Gastroesophageal sphincter (tissue), 4 donors: ENCODE measurements around the gene SEMA5B. TPM values are rescaled to one million over a fixed set of nuclear protein-coding genes. Genes with fewer than 3 reads are reported as not detected.

Source experiments
- ATAC-seq: fragments of 150-250 bp; one replicate; pipeline ENCODE4 v1.9.1; 2016; ENCODE audit warnings: mild to moderate bottlenecking, moderate library complexity
- H3K27ac ChIP-seq, 4 donors: fragments of 200-600 bp; sonication (generic) in 3 of 4; 1 replicate in 3 of 4; 2 replicates in 1 of 4; pipeline ENCODE4 v1.5.1; 2016 to 2019
- H3K27me3 ChIP-seq: fragments of 200-600 bp; sonication (generic); one replicate; pipeline ENCODE4 v1.5.1; 2019
- H3K36me3 ChIP-seq, 2 donors: fragments of 200-600 bp; sonication (generic); one replicate each; pipeline ENCODE4 v1.5.1; 2019; ENCODE audit warnings: control low read depth in 1 of 2
- H3K4me1 ChIP-seq, 3 donors: fragments of 200-600 bp; sonication (generic); 1 replicate in 2 of 3; 2 replicates in 1 of 3; pipeline ENCODE4 v1.5.1; 2016 to 2019; ENCODE audit warnings: control low read depth in 2 of 3
- H3K4me3 ChIP-seq, 2 donors: fragments of 200-600 bp; sonication (generic); one replicate each; pipeline ENCODE4 v1.5.1; 2019; ENCODE audit warnings: mild to moderate bottlenecking in 1 of 2, moderate library complexity in 1 of 2
- H3K9me3 ChIP-seq, 3 donors: fragments of 200-600 bp; sonication (generic); one replicate each; pipeline ENCODE4 v1.5.1; 2017 to 2019; ENCODE audit warnings: control low read depth in 2 of 3
- EP300 ChIP-seq: sonication (generic); formaldehyde crosslinking; IDR thresholded peaks from one replicate; pipeline ENCODE4 v1.6.1; 2017; ENCODE audit warnings: antibody characterized with exemption, mild to moderate bottlenecking
- POLR2A ChIP-seq, 2 donors: fragments of 450-650 bp; IDR thresholded peaks; one replicate each; pipeline ENCODE4 v1.6.1; 2017; ENCODE audit warnings: antibody characterized with exemption in 2 of 2, mild to moderate bottlenecking in 2 of 2, moderate library complexity in 1 of 2
- POLR2AphosphoS5 ChIP-seq: sonication (generic); formaldehyde crosslinking; IDR thresholded peaks from one replicate; pipeline ENCODE4 v1.6.1; 2017; ENCODE audit warnings: antibody characterized with exemption
- WGBS, 2 donors: methylation state at CpG; one replicate each; pipeline ENCODE4 v1.1.5; 2018; ENCODE audit warnings: low coverage in 1 of 2; 5-methylcytosine and 5-hydroxymethylcytosine counted together
- total RNA-seq, 4 donors: library from RNA; depleted of rRNA; stranded (reverse); fragments of >200 nt; gene quantifications; one replicate each; pipeline ENCODE4 v1.1.0, GENCODE V29; 2016
- TF ChIP-seq, protein P1 (sequence below), 4 experiments: fragments of 200-600 bp in 2 of 4; fragments of 450-650 bp in 2 of 4; sonication (generic) in 1 of 4; IDR thresholded peaks; one replicate each; pipeline ENCODE4 v1.5.1; 2017 to 2019; ENCODE audit warnings: antibody characterized with exemption in 4 of 4, mild to moderate bottlenecking in 2 of 4, moderate library complexity in 2 of 4

Gene SEMA5B
- total RNA-seq, 4 donors from 2014 or later, result 0.31 to 0.69 (median 0.32) TPM; not detected in 1

DNA sequence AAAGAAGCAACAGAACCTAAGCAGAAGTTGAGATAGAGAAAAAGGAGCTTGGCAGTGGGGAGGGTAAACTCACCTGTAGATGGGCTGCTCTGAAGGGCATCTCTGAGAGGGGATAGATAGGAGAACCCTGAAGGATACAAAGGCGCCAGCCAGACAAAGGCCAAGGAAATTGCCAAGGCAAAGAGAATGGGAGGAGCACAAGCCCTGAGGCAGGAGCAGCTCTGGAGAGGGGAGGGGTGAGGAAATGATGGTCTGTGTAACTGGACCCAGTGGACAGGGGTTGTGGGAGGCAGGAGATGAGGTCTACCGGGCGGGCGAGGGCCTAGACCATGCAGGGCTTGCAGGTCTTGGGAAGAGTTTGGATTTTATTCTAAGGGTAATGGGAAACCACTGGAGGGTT, 36.9 kb upstream of the SEMA5B start:
- WGBS, 2 donors, result 98% methylated on average over 4 of the region's 4 CpGs; no CpG with 5 or more reads in 1 of the 2 donors
- TF ChIP-seq POLR2A (IDR thresholded peaks at IDR 0.05) (no peak), POLR2AphosphoS5 (no peak), EP300 (no peak)
- TF ChIP-seq, protein P1, sequence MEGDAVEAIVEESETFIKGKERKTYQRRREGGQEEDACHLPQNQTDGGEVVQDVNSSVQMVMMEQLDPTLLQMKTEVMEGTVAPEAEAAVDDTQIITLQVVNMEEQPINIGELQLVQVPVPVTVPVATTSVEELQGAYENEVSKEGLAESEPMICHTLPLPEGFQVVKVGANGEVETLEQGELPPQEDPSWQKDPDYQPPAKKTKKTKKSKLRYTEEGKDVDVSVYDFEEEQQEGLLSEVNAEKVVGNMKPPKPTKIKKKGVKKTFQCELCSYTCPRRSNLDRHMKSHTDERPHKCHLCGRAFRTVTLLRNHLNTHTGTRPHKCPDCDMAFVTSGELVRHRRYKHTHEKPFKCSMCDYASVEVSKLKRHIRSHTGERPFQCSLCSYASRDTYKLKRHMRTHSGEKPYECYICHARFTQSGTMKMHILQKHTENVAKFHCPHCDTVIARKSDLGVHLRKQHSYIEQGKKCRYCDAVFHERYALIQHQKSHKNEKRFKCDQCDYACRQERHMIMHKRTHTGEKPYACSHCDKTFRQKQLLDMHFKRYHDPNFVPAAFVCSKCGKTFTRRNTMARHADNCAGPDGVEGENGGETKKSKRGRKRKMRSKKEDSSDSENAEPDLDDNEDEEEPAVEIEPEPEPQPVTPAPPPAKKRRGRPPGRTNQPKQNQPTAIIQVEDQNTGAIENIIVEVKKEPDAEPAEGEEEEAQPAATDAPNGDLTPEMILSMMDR (IDR thresholded peaks at IDR 0.05), result no peak
- H3K36me3 ChIP-seq, result no peaks in the 10 kb centered on the region
- H3K9me3 ChIP-seq, result no peaks in the 10 kb centered on the region
- H3K27me3 ChIP-seq, result no peaks in the 10 kb centered on the region
- H3K4me3 ChIP-seq, result no peak overlapping the region
- ATAC-seq, result no peak
- peaks cover 0 to 28% (median 10%) of the 10 kb centered on the region in 3 donors for H3K4me1 ChIP-seq
- H3K27ac ChIP-seq, result no peak overlapping the region

DNA sequence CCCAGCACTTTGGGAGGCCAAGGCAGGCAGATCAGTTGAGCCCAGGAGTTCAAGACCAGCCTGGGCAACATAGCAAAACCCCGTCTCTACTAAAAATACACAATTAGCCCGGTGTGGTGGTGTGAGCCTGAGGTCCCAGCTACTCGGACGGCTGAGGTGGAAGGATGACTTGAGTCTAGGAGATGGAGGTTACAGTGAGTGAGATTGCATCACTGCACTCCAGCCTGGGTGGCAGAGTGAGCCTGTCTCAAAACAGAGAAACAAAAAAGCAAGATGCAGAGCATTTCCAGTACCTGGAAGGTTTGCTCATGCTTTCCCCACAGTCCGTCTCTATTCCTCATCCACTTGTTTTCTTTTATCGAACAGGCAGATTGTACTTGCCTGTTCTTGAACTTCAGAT, 35.5 kb upstream of the SEMA5B start:
- TF ChIP-seq EP300 (no peak), POLR2AphosphoS5 (no peak)
- Histone ChIP-seq H3K36me3 (no peaks in the 10 kb centered on the region), H3K4me3 (no peak overlapping the region), H3K27ac (no peak overlapping the region), H3K27me3 (no peaks in the 10 kb centered on the region), H3K9me3 (no peaks in the 10 kb centered on the region), H3K4me1 (peaks cover 0 to 14% (median 3%) of the 10 kb centered on the region in 3 donors)
- ATAC-seq, result no peak
- 87% methylated on average over 2 to 6 of the region's 6 CpGs for whole genome bisulfite sequencing, 2 donors

DNA sequence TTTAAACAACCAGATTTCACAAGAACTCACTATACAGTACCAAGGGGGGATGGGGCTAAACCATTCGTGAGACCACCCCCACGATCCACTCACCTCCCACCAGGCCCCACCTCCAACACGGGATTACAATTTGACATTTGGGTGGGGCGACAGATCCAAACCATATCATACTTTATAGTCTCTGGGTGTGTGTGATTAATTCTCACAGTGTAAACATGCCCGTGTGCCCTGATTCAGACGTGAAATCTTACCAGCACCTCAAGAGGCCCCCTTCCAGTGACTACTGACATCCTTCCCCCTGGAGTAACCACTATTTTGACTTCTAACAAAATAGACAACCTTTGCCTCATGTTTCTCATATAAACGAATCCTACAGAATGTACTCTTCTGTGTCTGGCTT, 34.3 kb upstream of the SEMA5B start:
- Histone ChIP-seq H3K9me3 (no peaks in the 10 kb centered on the region), H3K4me3 (no peak overlapping the region), H3K4me1 (peaks cover 0 to 7% (median 0%) of the 10 kb centered on the region in 3 donors), H3K27me3 (no peaks in the 10 kb centered on the region), H3K36me3 (no peaks in the 10 kb centered on the region), H3K27ac (no peak overlapping the region)
- TF ChIP-seq POLR2A (IDR thresholded peaks at IDR 0.05) (no peak), POLR2AphosphoS5 (no peak), EP300 (no peak)
- TF ChIP-seq, protein P1 (IDR thresholded peaks at IDR 0.05), result no peak
- 58 to 67% methylated on average over 4 to 7 of the region's 7 CpGs for WGBS, 2 donors
- no peak for ATAC-seq

DNA sequence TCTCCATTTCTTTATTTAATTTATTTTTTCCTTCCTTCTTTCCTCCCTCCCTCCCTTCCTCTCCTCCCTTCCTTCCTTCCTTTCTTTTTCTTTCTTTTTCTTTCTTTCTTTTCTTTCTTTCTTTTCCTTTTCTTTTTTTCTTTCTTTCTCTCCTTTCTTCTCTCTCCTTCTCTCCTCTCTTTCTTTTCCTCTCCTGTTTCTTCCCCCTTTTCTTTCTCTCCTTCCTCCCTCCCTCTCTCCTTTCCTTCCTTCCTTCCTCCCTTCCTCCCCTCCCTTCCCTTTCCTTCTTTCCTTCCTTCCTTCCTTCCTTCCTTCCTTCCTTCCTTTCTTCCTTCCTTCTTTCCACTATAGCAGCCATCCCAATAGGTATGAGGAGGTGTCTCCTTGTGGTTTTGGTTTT, 32.5 kb upstream of the SEMA5B start:
- Histone ChIP-seq H3K4me3 (no peak overlapping the region), H3K36me3 (no peaks in the 10 kb centered on the region), H3K4me1 (no peaks in the 10 kb centered on the region), H3K27me3 (no peaks in the 10 kb centered on the region), H3K27ac (no peak overlapping the region), H3K9me3 (no peaks in the 10 kb centered on the region)
- TF ChIP-seq POLR2AphosphoS5 (no peak), EP300 (no peak), POLR2A (IDR thresholded peaks at IDR 0.05) (no peak)
- TF ChIP-seq, protein P1 (IDR thresholded peaks at IDR 0.05), result no peak
- ATAC-seq, result no peak

DNA sequence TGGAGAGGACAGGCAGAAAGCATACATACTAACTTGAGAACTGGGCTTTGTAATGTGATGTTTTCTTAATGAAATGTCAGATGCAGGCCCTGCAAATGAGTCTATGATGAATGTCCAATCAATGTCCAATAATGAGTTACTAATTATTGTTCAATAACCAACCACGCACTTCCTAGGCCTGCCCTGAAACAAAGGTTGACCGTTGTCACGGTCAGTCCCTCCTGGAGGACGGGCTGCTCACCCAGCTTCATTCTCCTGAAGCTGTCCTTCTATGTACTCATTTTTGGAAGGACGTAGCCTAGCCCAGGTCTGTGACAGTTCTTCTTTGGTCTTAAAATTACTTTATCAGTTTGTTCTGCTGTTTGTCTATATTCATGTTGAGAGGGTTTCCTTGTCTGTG, 30.9 kb upstream of the SEMA5B start:
- Histone ChIP-seq H3K9me3 (no peaks in the 10 kb centered on the region), H3K36me3 (no peaks in the 10 kb centered on the region), H3K27me3 (no peaks in the 10 kb centered on the region), H3K4me3 (no peak overlapping the region), H3K27ac (no peak overlapping the region), H3K4me1 (no peaks in the 10 kb centered on the region)
- TF ChIP-seq, protein P1 (IDR thresholded peaks at IDR 0.05), result no peak
- TF ChIP-seq EP300 (no peak), POLR2A (IDR thresholded peaks at IDR 0.05) (no peak), POLR2AphosphoS5 (no peak)
- whole genome bisulfite sequencing, 2 donors, result 84 to 92% methylated on average over 4 to 5 of the region's 5 CpGs
- ATAC-seq, result no peak
